Kidney (tissue), 14 donors: ENCODE data around the gene TMEM186. TPM values are rescaled to one million over a fixed set of nuclear protein-coding genes. Genes with fewer than 3 reads are reported as not detected.

ENCODE experiments used
- DNase-seq, 5 donors: peaks; one replicate each; pipeline ENCODE4 v3.0.0-alpha.2; 2013 to 2020
- FAIRE-seq: peaks from 2 replicates; lab custom pipeline; 2012; peaks lifted over from hg19 to GRCh38; lab: Jason Lieb, UNC
- H3K27ac ChIP-seq, 2 donors: one replicate each; pipeline ENCODE4 v1.7.0; 2013; ENCODE audit warnings: low read depth in 2 of 2, low read length in 2 of 2, inconsistent platforms in 1 of 2
- H3K27me3 ChIP-seq: one replicate; pipeline ENCODE4 v1.7.1; 2013; ENCODE audit warnings: low read length, inconsistent platforms; ENCODE audit not compliant: control insufficient read depth, insufficient read depth
- H3K36me3 ChIP-seq, 3 donors: one replicate each; pipeline versions ENCODE4 v1.7.0 to v1.7.1; 2013; ENCODE audit warnings: low read length in 3 of 3, control low read depth in 1 of 3, inconsistent platforms in 1 of 3; ENCODE audit not compliant: insufficient read depth in 3 of 3, control insufficient read depth in 2 of 3
- H3K4me1 ChIP-seq, 3 donors: one replicate each; pipeline versions ENCODE4 v1.7.0 to v1.7.1; 2013; ENCODE audit warnings: low read length in 3 of 3, inconsistent platforms in 1 of 3, low read depth in 1 of 3; ENCODE audit not compliant: control insufficient read depth in 2 of 3, insufficient read depth in 2 of 3
- H3K4me3 ChIP-seq, 3 donors: one replicate each; pipeline versions ENCODE4 v1.7.0 to v1.8.1; 2013; ENCODE audit warnings: low read length in 3 of 3, control low read depth in 1 of 3, inconsistent platforms in 1 of 3
- H3K9ac ChIP-seq, 3 donors: one replicate each; pipeline versions ENCODE4 v1.7.0 to v1.7.1; 2013; ENCODE audit warnings: low read length in 3 of 3, control low read depth in 1 of 3, inconsistent platforms in 1 of 3
- H3K9me3 ChIP-seq, 3 donors: one replicate each; pipeline versions ENCODE4 v1.7.0 to v1.7.1; 2013; ENCODE audit warnings: low read length in 3 of 3, control low read depth in 1 of 3, inconsistent platforms in 1 of 3; ENCODE audit not compliant: control insufficient read depth in 2 of 3, insufficient read depth in 1 of 3
- intact Hi-C: fragments of 100-400 bp; cut with DNase I; formaldehyde crosslinking; loops from one replicate; pipeline ENCODE4 v1.11.1; 2022
- polyA plus RNA-seq: library from polyadenylated mRNA; stranded (reverse); fragments of 350-450 nt; fragmentation: Illumina TruSeq; extraction: RNeasy Lipid Tissue Mini Kit (QIAGEN cat#74804); gene quantifications from one replicate; pipeline ENCODE4 v1.2.3, GENCODE V29; 2014; ENCODE audit warnings: low read depth, low replicate concordance; ENCODE audit not compliant: insufficient read depth
- total RNA-seq: library from RNA; stranded (reverse); fragmentation: NEBNext Ultra II Directional; extraction: Animal tissue kit (Norgen Biotek cat#: 25700); gene quantifications from one replicate; pipeline ENCODE4 v1.2.1, GENCODE V29; 2021
- TF ChIP-seq, protein P1 (sequence below): IDR thresholded peaks from 3 replicates; pipeline ENCODE4 v1.5.1; 2012; ENCODE audit warnings: mild to moderate bottlenecking, moderate library complexity, borderline replicate concordance; ENCODE audit not compliant: insufficient read depth; ENCODE audit errors: extremely low read depth
- donor health status: control.
- donor health status: control.
- donor health status: control.
- donor health status: control.
- donor health status: control.
- donor health status: DM: yes; HTN: yes; CAD: no.
- donor health status: Normal renal cell carcinoma (clear cell type).

The TMEM186 gene
- total and polyA plus RNA-seq, 2 donors from 2014 or later, result 11.0 to 20.2 TPM

DNA sequence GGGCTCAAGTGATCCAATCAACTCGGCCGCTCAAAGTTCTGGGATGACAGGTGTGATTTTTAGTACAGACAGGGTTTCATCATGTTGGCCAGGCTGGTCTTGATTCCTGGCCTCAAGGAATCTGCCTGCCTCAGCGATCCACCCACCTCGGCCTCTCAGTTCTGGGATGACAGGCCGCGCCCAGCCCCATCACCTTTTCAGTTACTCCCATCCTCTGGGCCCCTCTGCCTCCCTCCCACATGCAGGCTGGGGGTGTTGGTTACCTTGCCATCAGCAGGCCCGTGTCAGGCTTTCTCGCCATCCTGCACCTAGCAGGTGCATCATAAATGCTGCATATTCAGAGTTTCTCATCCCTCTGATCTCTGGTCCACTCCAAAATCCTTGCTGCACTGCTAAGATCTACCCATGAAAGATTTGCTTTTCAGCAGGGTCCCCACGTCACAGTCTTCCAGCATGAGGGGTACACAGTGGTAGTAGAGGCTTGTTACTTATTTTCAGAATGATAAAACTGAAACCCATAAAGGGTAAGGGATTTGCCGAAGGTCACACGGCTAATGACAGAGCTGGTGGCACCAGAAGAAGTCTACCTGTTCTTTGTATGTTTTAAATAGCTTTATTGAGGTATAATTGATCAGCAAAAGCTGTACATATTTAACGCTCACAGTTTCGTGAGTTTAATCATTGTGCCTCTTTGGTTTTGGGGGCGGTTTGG is 16.8 kb upstream of the TMEM186 start:
- DNase-seq, result no peak
- H3K9ac ChIP-seq, result no peak overlapping the region
- FAIRE-seq, result no peak
- H3K27ac ChIP-seq, result no peak overlapping the region
- H3K4me3 ChIP-seq, result no peak overlapping the region
- no peaks in the 10 kb centered on the region for H3K27me3 ChIP-seq
- peaks cover 9 to 41% (median 35%) of the 10 kb centered on the region in 3 donors for H3K36me3 ChIP-seq
- H3K9me3 ChIP-seq, result no peaks in the 10 kb centered on the region
- TF ChIP-seq, protein P1, sequence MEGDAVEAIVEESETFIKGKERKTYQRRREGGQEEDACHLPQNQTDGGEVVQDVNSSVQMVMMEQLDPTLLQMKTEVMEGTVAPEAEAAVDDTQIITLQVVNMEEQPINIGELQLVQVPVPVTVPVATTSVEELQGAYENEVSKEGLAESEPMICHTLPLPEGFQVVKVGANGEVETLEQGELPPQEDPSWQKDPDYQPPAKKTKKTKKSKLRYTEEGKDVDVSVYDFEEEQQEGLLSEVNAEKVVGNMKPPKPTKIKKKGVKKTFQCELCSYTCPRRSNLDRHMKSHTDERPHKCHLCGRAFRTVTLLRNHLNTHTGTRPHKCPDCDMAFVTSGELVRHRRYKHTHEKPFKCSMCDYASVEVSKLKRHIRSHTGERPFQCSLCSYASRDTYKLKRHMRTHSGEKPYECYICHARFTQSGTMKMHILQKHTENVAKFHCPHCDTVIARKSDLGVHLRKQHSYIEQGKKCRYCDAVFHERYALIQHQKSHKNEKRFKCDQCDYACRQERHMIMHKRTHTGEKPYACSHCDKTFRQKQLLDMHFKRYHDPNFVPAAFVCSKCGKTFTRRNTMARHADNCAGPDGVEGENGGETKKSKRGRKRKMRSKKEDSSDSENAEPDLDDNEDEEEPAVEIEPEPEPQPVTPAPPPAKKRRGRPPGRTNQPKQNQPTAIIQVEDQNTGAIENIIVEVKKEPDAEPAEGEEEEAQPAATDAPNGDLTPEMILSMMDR, result no peak
- intact Hi-C loops, result no loop called here
- H3K4me1 ChIP-seq, result no peaks in the 10 kb centered on the region

DNA sequence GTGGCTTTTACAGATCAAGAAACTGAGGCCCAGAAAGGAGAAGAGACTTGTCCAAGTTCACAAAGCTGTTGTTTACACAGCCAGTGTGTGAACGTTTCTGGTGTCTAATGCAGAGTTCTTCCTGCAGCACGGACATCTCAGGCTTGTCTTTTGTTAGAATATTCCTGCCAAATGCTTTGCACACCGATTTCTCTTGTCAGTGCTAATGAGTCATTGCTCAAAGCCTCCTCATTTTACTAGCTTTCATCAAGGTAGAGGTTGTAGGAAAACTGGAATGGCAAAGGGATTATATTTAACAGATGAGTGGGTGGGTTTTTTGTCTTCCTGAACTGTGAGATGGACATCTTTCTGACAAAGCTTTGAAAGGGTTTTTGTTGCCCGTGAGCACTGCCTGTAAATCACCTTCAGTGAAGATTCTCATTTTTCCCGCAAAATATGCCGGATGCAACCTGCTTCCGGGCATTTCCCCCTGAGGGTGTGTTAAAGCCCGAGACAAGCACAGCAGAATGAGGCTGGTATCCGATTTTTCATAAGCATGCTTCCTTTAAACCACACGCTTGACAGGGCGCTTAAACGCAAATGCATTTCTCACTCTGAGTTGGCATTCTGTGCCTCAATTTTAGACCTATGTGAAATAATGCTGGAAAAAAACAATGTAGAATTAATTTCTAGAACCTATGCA is 14.9 kb upstream of the TMEM186 start:
- Histone ChIP-seq H3K4me3 (no peak overlapping the region), H3K36me3 (peaks cover 13 to 50% (median 46%) of the 10 kb centered on the region in 3 donors), H3K4me1 (no peaks in the 10 kb centered on the region), H3K27me3 (no peaks in the 10 kb centered on the region), H3K27ac (no peak overlapping the region), H3K9me3 (no peaks in the 10 kb centered on the region), H3K9ac (no peak overlapping the region)
- intact Hi-C loops, result no loop called here
- TF ChIP-seq, protein P1, result no peak
- FAIRE-seq (no peak), DNase-seq (no peak)

DNA sequence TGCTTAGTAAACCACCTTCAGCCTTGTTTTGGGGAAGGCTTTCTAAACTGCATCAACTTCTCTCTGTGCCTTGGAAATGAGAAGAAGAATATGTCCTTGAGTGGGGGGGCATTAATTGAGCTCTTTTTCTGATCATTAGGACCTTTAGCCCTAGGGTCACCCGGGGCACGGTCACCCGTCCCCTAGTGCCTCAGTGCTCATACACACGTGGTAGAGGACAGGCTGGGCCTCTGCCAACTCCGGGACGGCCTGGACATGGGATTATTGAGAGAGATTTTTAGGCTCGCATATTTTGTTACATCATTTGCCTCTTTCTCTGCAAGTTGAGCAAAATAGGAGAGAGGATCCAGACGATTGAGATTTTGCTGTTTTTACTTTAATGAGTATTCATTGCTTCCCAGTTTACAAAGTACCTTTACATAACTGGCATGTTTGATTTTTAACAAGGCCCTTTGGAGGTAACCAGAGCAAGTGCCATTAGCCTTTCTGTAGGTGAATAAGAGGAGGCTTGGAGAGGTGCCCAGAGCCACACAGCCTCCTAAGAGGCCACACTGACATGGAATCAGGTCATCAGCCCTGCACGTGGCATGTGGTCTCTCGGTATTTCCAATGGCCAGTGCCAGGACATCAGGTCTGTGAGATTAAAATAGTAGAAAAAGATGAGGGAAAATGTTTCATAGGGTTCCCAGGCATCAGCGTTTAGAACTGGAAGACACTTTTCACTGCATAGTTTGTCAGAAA is 11.3 kb upstream of the TMEM186 start:
- no peak overlapping the region for H3K27ac ChIP-seq
- no peak for DNase-seq
- FAIRE-seq, result no peak
- no peaks in the 10 kb centered on the region for H3K9me3 ChIP-seq
- no peaks in the 10 kb centered on the region for H3K4me1 ChIP-seq
- peaks cover 9 to 52% (median 44%) of the 10 kb centered on the region in 3 donors for H3K36me3 ChIP-seq
- H3K4me3 ChIP-seq, result no peak overlapping the region
- no peak overlapping the region for H3K9ac ChIP-seq
- no peaks in the 10 kb centered on the region for H3K27me3 ChIP-seq
- intact Hi-C loops, result loop anchor here (10.0 kb wide), 1 partner anchor 76 kb away; the partner anchor contains the start of gene LITAFD
- TF ChIP-seq, protein P1, result no peak
